Activated T-cell treated with anti-CD3 and anti-CD28 coated beads, Interleukin-2, amount 50 U/mL, for 4 hours (primary cell): ENCODE results near the gene LCMT1. TPM values are rescaled to one million over a fixed set of nuclear protein-coding genes. Genes with fewer than 3 reads are reported as not detected.

Experiments used
- ATAC-seq, 2 donors: fragments of 200-7000 bp; cut with Tn5 transposase; one replicate each; pipeline ENCODE4 v1.10.0; 2021
- DNase-seq: peaks from one replicate; pipeline ENCODE4 v3.0.0-alpha.2; 2020
- H3K27me3 Mint-ChIP-seq: one replicate; pipeline ENCODE4 v1.8.0; 2021; ENCODE audit warnings: low read depth, mixed read lengths
- H3K36me3 Mint-ChIP-seq: one replicate; pipeline ENCODE4 v1.8.0; 2022; ENCODE audit warnings: mixed read lengths; ENCODE audit not compliant: insufficient read depth
- H3K4me1 Mint-ChIP-seq: one replicate; pipeline ENCODE4 v1.8.0; 2021; ENCODE audit warnings: low read depth, mixed read lengths
- H3K4me3 Mint-ChIP-seq: one replicate; pipeline ENCODE4 v1.8.0; 2021; ENCODE audit warnings: mild to moderate bottlenecking, moderate library complexity, mixed read lengths
- H3K9me3 Mint-ChIP-seq: one replicate; pipeline ENCODE4 v1.8.0; 2021; ENCODE audit warnings: mixed read lengths
- total RNA-seq, 3 donors: library from RNA; stranded (reverse); gene quantifications; one replicate each; pipeline ENCODE4 v1.2.1, GENCODE V29; 2021

LCMT1 gene
- total RNA-seq, 3 donors from 2014 or later, result 32.0 to 40.1 (median 32.8) TPM

- no peak for ATAC-seq
These were observed 107.7 kb downstream of the LCMT1 start for GRCh38 chr16:25219070-25219737.

GRCh38 chr16:25222959-25223358 is 111.4 kb downstream of the LCMT1 start:
- no peaks in the 10 kb centered on the region for H3K9me3 Mint-ChIP-seq
- H3K36me3 Mint-ChIP-seq, result no peaks in the 10 kb centered on the region

More at GRCh38 chr16:25219070-25219737, 107.7 kb downstream of the LCMT1 start:
- H3K9me3 Mint-ChIP-seq, result no peaks in the 10 kb centered on the region
- no peak for DNase-seq
- H3K4me1 Mint-ChIP-seq, result no peaks in the 10 kb centered on the region
- H3K36me3 Mint-ChIP-seq, result no peaks in the 10 kb centered on the region
- H3K4me3 Mint-ChIP-seq, result no peak overlapping the region
- H3K27me3 Mint-ChIP-seq, result no peaks in the 10 kb centered on the region

GRCh38 chr16:25223964-25224363 is 112.4 kb downstream of the LCMT1 start:
- ATAC-seq, result no peak
- no peaks in the 10 kb centered on the region for H3K27me3 Mint-ChIP-seq
- H3K36me3 Mint-ChIP-seq, result no peaks in the 10 kb centered on the region
- DNase-seq, result no peak
- H3K9me3 Mint-ChIP-seq, result no peaks in the 10 kb centered on the region
- H3K4me3 Mint-ChIP-seq, result no peak overlapping the region
- no peaks in the 10 kb centered on the region for H3K4me1 Mint-ChIP-seq

More at GRCh38 chr16:25222959-25223358, 111.4 kb downstream of the LCMT1 start:
- no peak overlapping the region for H3K4me3 Mint-ChIP-seq
- no peaks in the 10 kb centered on the region for H3K27me3 Mint-ChIP-seq
- H3K4me1 Mint-ChIP-seq, result no peaks in the 10 kb centered on the region
- DNase-seq, result no peak
- ATAC-seq, result no peak

- no peaks in the 10 kb centered on the region for H3K4me1 Mint-ChIP-seq
These were observed 113.3 kb downstream of the LCMT1 start for GRCh38 chr16:25224731-25225319.

More at GRCh38 chr16:25224731-25225319, 113.3 kb downstream of the LCMT1 start:
- DNase-seq (no peak), ATAC-seq (no peak)
- Mint-ChIP-seq H3K4me3 (no peak overlapping the region), H3K36me3 (no peaks in the 10 kb centered on the region), H3K9me3 (no peaks in the 10 kb centered on the region), H3K27me3 (no peaks in the 10 kb centered on the region)

Other genes with a start within 250 kb of the LCMT1 start
- gene ARHGAP17, start 96.4 kb upstream of the LCMT1 start, total RNA-seq, result 10 to 100 TPM; 69.5 to 83.6 (median 73.1) TPM
- under 1 TPM in 2 of 3 donors, not detected in 1; 0.16 to 0.18 TPM for gene AQP8, start 105.2 kb downstream of the LCMT1 start, total RNA-seq
- 1 to 10 TPM; 4.6 to 6.3 (median 5.7) TPM for gene ZKSCAN2, start 146.1 kb downstream of the LCMT1 start, total RNA-seq